Activated naive CD8-positive, alpha-beta T cell (primary cell): Measurements from ENCODE around the gene ESPN.
"Not testable (repeated sequence)": the region's sequence is repeated elsewhere in the genome, so short reads cannot be mapped to it uniquely, and the experiment has no call there.

Source experiments
- H3K27ac Mint-ChIP-seq: one replicate; pipeline ENCODE4 v1.8.0; 2021; ENCODE audit warnings: mixed read lengths
- H3K27me3 Mint-ChIP-seq: one replicate; pipeline ENCODE4 v1.8.0; 2021; ENCODE audit warnings: mixed read lengths
- H3K36me3 Mint-ChIP-seq: one replicate; pipeline ENCODE4 v1.8.0; 2021; ENCODE audit warnings: mixed read lengths
- H3K4me1 Mint-ChIP-seq: one replicate; pipeline ENCODE4 v1.8.0; 2021; ENCODE audit warnings: low read depth, mixed read lengths
- H3K4me3 Mint-ChIP-seq: one replicate; pipeline ENCODE4 v1.8.0; 2021; ENCODE audit warnings: mild to moderate bottlenecking, mixed read lengths
- H3K9me3 Mint-ChIP-seq: one replicate; pipeline ENCODE4 v1.8.0; 2021; ENCODE audit warnings: low read depth, mixed read lengths

The ESPN gene

GRCh38 chr1:6395781-6396244 lies 28.8 kb upstream of the ESPN start:
- not testable (repeated sequence) for H3K4me3 Mint-ChIP-seq, H3K36me3 Mint-ChIP-seq, H3K27me3 Mint-ChIP-seq, H3K9me3 Mint-ChIP-seq, H3K27ac Mint-ChIP-seq
- H3K4me1 Mint-ChIP-seq = peaks cover 22% of the 10 kb centered on the region

GRCh38 chr1:6396998-6397397 lies 27.6 kb upstream of the ESPN start:
- Mint-ChIP-seq H3K4me3 (no peak overlapping the region), H3K9me3 (no peaks in the 10 kb centered on the region), H3K4me1 (peaks cover 19% of the 10 kb centered on the region), H3K27ac (no peak overlapping the region), H3K36me3 (no peaks in the 10 kb centered on the region), H3K27me3 (no peaks in the 10 kb centered on the region)

DNA sequence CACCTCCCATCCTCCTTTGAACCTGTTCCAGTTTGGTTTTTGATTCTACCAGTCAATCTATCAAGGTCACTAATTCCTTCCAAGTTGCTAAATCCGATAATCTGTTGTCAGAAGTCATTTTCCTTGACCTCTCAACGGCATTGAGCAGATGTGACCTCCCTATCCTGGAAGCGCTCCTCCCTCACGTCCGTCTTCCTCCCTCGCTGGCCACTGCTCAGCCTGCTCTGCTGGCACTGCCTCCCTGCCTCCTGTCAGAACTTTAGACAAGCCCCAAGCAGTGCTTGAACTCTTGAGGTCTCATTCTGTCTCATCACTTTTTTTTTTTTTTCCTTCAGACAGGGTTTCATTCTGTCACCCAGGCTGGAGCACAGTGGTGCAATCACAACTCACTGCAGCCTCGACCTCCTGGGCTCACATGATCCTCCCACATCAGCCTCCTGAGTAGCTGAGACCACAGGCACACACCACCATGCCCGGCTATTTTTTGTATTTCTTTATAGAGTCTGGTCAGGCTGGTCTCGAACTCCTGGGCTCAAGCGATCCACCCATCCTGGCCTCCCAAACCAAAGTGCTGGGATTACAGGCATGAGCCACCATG lies 26.6 kb upstream of the ESPN start:
- Mint-ChIP-seq H3K27ac (no peak overlapping the region), H3K4me1 (peaks cover 15% of the 10 kb centered on the region), H3K9me3 (no peaks in the 10 kb centered on the region), H3K27me3 (no peaks in the 10 kb centered on the region), H3K4me3 (no peak overlapping the region), H3K36me3 (no peaks in the 10 kb centered on the region)

- Mint-ChIP-seq H3K4me1 (peaks cover 9% of the 10 kb centered on the region), H3K9me3 (no peaks in the 10 kb centered on the region), H3K27ac (no peak overlapping the region), H3K4me3 (no peak overlapping the region), H3K27me3 (no peaks in the 10 kb centered on the region), H3K36me3 (no peaks in the 10 kb centered on the region)
These were observed 25.3 kb upstream of the ESPN start for GRCh38 chr1:6399294-6399693.

- H3K4me1 Mint-ChIP-seq = no peaks in the 10 kb centered on the region
- no peaks in the 10 kb centered on the region for H3K9me3 Mint-ChIP-seq
- H3K27ac Mint-ChIP-seq = no peak overlapping the region
- H3K4me3 Mint-ChIP-seq = no peak overlapping the region
- no peaks in the 10 kb centered on the region for H3K36me3 Mint-ChIP-seq
- H3K27me3 Mint-ChIP-seq = no peaks in the 10 kb centered on the region
These were observed 22.9 kb upstream of the ESPN start for GRCh38 chr1:6401673-6402072.

- peaks cover 5% of the 10 kb centered on the region for H3K27me3 Mint-ChIP-seq
- H3K4me1 Mint-ChIP-seq = no peaks in the 10 kb centered on the region
- H3K27ac Mint-ChIP-seq = no peak overlapping the region
- no peak overlapping the region for H3K4me3 Mint-ChIP-seq
- no peaks in the 10 kb centered on the region for H3K9me3 Mint-ChIP-seq
- H3K36me3 Mint-ChIP-seq = no peaks in the 10 kb centered on the region
These were observed 16.6 kb upstream of the ESPN start for GRCh38 chr1:6408023-6408422.

- H3K4me3 Mint-ChIP-seq = no peak overlapping the region
- no peaks in the 10 kb centered on the region for H3K9me3 Mint-ChIP-seq
- no peaks in the 10 kb centered on the region for H3K36me3 Mint-ChIP-seq
- H3K27me3 Mint-ChIP-seq = peaks cover 5% of the 10 kb centered on the region
- H3K4me1 Mint-ChIP-seq = no peaks in the 10 kb centered on the region
- H3K27ac Mint-ChIP-seq = no peak overlapping the region
These were observed 15.5 kb upstream of the ESPN start for GRCh38 chr1:6409053-6409452.

DNA sequence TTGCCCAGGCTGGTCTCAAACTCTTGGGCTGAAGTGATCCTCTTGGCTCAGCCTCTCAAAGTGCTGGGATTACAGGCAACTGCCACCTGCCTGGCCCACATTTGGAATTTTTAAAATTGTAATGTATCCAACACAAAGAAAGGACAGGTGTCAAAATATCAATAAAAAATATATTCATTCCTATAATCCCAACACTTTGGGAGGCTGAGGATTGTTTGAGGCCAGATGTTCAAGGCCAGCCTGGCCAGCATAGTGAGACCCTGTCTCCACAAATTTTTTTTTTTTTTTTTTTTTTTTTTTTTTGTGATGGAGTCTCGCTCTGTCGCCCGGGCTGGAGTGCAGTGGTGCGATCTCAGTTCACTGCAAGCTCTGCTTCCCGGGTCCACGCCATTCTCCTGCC lies 14.8 kb upstream of the ESPN start:
- H3K27ac Mint-ChIP-seq = no peak overlapping the region
- H3K4me3 Mint-ChIP-seq = no peak overlapping the region
- H3K9me3 Mint-ChIP-seq = no peaks in the 10 kb centered on the region
- peaks cover 3% of the 10 kb centered on the region for H3K4me1 Mint-ChIP-seq
- H3K27me3 Mint-ChIP-seq = peaks cover 11% of the 10 kb centered on the region
- no peaks in the 10 kb centered on the region for H3K36me3 Mint-ChIP-seq

- H3K27ac Mint-ChIP-seq = no peak overlapping the region
- H3K9me3 Mint-ChIP-seq = no peaks in the 10 kb centered on the region
- H3K36me3 Mint-ChIP-seq = no peaks in the 10 kb centered on the region
- H3K4me3 Mint-ChIP-seq = no peak overlapping the region
- peaks cover 3% of the 10 kb centered on the region for H3K4me1 Mint-ChIP-seq
- H3K27me3 Mint-ChIP-seq = peaks cover 16% of the 10 kb centered on the region
These were observed 14.2 kb upstream of the ESPN start for GRCh38 chr1:6410248-6410893.

- H3K27ac Mint-ChIP-seq = no peak overlapping the region
- peaks cover 3% of the 10 kb centered on the region for H3K4me1 Mint-ChIP-seq
- no peaks in the 10 kb centered on the region for H3K9me3 Mint-ChIP-seq
- H3K36me3 Mint-ChIP-seq = no peaks in the 10 kb centered on the region
- peaks cover 32% of the 10 kb centered on the region for H3K27me3 Mint-ChIP-seq
- no peak overlapping the region for H3K4me3 Mint-ChIP-seq
These were observed 11.7 kb upstream of the ESPN start for GRCh38 chr1:6412896-6413295.

- Mint-ChIP-seq H3K4me1 (peaks cover 5% of the 10 kb centered on the region), H3K4me3 (no peak overlapping the region), H3K27ac (no peak overlapping the region), H3K9me3 (no peaks in the 10 kb centered on the region), H3K36me3 (no peaks in the 10 kb centered on the region), H3K27me3 (peaks cover 32% of the 10 kb centered on the region)
These were observed 10.1 kb upstream of the ESPN start for GRCh38 chr1:6414443-6414844.

DNA sequence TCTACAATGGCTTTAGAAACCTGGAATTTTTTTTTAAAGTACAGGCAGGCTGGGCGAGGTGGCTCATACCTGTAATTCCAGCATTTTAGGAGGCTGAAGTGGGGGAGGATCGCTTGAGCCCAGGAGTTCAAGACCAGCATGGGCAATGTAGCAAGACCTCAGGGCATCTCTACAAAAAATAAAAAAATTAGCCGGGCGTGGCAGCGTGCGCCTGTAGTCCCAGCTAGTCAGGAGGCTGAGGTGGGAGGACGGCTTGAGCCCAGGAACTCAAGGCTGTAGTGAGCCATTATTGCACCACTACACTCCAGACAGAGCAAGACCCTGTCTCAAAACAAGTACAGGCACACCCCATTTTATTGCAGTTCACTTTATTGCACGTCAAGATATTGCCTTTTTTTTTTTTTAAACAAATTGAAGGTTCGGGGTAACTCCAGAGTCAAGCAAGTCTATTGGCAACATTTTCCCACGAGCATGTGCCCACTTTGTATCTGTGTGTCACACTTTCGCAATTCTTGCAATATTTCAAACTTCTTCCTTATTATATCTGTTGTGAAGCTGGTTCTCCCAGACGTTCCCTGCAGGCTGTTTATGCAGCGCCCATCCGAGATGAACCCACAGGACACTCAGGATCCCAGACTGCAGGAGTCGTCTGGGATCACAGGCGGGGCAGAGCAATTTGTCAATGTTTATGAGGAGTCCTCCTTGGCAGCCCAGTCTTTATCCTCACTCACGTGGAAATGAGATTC lies 9.5 kb upstream of the ESPN start:
- Mint-ChIP-seq H3K9me3 (no peaks in the 10 kb centered on the region), H3K4me3 (no peak overlapping the region), H3K27ac (no peak overlapping the region), H3K4me1 (peaks cover 6% of the 10 kb centered on the region), H3K27me3 (peaks cover 32% of the 10 kb centered on the region), H3K36me3 (no peaks in the 10 kb centered on the region)

GRCh38 chr1:6416295-6416656 lies 8.3 kb upstream of the ESPN start:
- Mint-ChIP-seq H3K4me3 (no peak overlapping the region), H3K27me3 (peaks cover 34% of the 10 kb centered on the region), H3K36me3 (no peaks in the 10 kb centered on the region)

GRCh38 chr1:6416906-6417305 lies 7.7 kb upstream of the ESPN start:
- Mint-ChIP-seq H3K27me3 (peaks cover 38% of the 10 kb centered on the region), H3K27ac (no peak overlapping the region), H3K36me3 (no peaks in the 10 kb centered on the region), H3K4me3 (no peak overlapping the region), H3K4me1 (peaks cover 6% of the 10 kb centered on the region), H3K9me3 (no peaks in the 10 kb centered on the region)

More at GRCh38 chr1:6416295-6416656, 8.3 kb upstream of the ESPN start:
- Mint-ChIP-seq H3K9me3 (no peaks in the 10 kb centered on the region), H3K4me1 (peaks cover 6% of the 10 kb centered on the region), H3K27ac (no peak overlapping the region)

GRCh38 chr1:6417961-6418667 lies 6.5 kb upstream of the ESPN start:
- Mint-ChIP-seq H3K9me3 (no peaks in the 10 kb centered on the region), H3K4me3 (peak overlapping the region; percentile 30), H3K27me3 (peaks cover 38% of the 10 kb centered on the region), H3K36me3 (no peaks in the 10 kb centered on the region), H3K27ac (no peak overlapping the region), H3K4me1 (peaks cover 6% of the 10 kb centered on the region)
